Muscle of leg (tissue), 11 donors: ENCODE data around the gene MTX2. TPM values are rescaled to one million over a fixed set of nuclear protein-coding genes. Genes with fewer than 3 reads are reported as not detected.

ENCODE experiments used
- DNase-seq: peaks from one replicate; pipeline ENCODE4 v3.0.0; 2013
- H3K27ac ChIP-seq: one replicate; pipeline ENCODE4 v1.5.1; 2013; ENCODE audit warnings: mild to moderate bottlenecking, low read length, control low read depth
- H3K27me3 ChIP-seq: one replicate; pipeline ENCODE4 v1.6.1; 2013; ENCODE audit warnings: low read length; ENCODE audit not compliant: control insufficient read depth, insufficient read depth
- H3K36me3 ChIP-seq: one replicate; pipeline ENCODE4 v1.6.1; 2013; ENCODE audit warnings: low read length; ENCODE audit not compliant: control insufficient read depth, insufficient read depth
- H3K4me1 ChIP-seq: one replicate; pipeline ENCODE4 v1.6.1; 2013; ENCODE audit warnings: low read length; ENCODE audit not compliant: control insufficient read depth, insufficient read depth
- H3K4me3 ChIP-seq: one replicate; pipeline ENCODE4 v1.5.1; 2013; ENCODE audit warnings: low read length, control low read depth
- H3K9me3 ChIP-seq: replicated peaks from 2 replicates; pipeline ENCODE4 v1.6.1; 2013; ENCODE audit warnings: low read depth, low read length; ENCODE audit not compliant: control insufficient read depth
- WGBS: methylation state at CpG from one replicate; pipeline ENCODE4 v1.1.5; 2013; ENCODE audit warnings: missing lambda C conversion rate; ENCODE audit not compliant: insufficient coverage; 5-methylcytosine and 5-hydroxymethylcytosine counted together
- polyA plus RNA-seq, 8 donors: library from polyadenylated mRNA; unstranded; fragments of 120-200 nt; gene quantifications; one replicate each; pipeline versions ENCODE4 v1.2.1 to v1.2.3, GENCODE V29; 2013; ENCODE audit warnings: inconsistent platforms in 1 of 8, low replicate concordance in 1 of 8; ENCODE audit not compliant: insufficient read length in 8 of 8, insufficient read depth in 1 of 8
- total RNA-seq: library from RNA; stranded (reverse); fragments of 120-200 nt; gene quantifications from one replicate; pipeline ENCODE4 v1.2.4, GENCODE V29; 2013

Gene MTX2
- total and polyA plus RNA-seq, 9 donors: 36.8 to 64.5 (median 52.2) TPM

DNA sequence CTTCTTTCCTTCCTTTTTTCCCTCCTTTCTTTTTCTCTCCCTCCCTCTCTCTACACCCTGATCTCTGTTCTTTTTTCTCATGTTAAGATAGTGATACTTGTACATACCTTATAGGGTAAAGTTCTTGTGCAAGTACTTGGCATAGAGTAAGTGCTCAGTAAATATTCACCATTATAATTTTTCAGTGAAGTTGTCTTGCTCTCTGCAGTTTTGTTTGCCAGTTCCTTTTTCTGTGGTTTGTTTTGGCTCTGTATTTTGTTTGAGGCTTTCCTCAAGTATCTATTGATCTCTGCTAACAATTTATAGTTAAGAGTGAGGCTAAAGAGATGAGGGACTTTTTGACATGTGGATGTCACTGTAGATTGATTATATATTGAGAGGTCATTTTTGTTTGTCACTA, 48.0 kb downstream of the MTX2 start:
- Histone ChIP-seq H3K4me3 (no peak overlapping the region), H3K9me3 (no peaks in the 10 kb centered on the region), H3K4me1 (no peaks in the 10 kb centered on the region), H3K27me3 (no peaks in the 10 kb centered on the region), H3K36me3 (peaks cover 2% of the 10 kb centered on the region), H3K27ac (no peak overlapping the region)
- no peak for DNase-seq

- WGBS: no CpG with 5 or more reads among the region's 1 CpG
- peaks cover 2% of the 10 kb centered on the region for H3K36me3 ChIP-seq
- no peak overlapping the region for H3K27ac ChIP-seq
- H3K9me3 ChIP-seq: no peaks in the 10 kb centered on the region
- no peak for DNase-seq
- H3K4me3 ChIP-seq: no peak overlapping the region
- no peaks in the 10 kb centered on the region for H3K4me1 ChIP-seq
- H3K27me3 ChIP-seq: no peaks in the 10 kb centered on the region
Measured at GRCh38 chr2:176317623-176318065, 48.4 kb downstream of the MTX2 start.

- no CpG with 5 or more reads among the region's 1 CpG for WGBS
- Histone ChIP-seq H3K4me1 (no peaks in the 10 kb centered on the region), H3K36me3 (peaks cover 2% of the 10 kb centered on the region), H3K9me3 (no peaks in the 10 kb centered on the region), H3K4me3 (no peak overlapping the region), H3K27me3 (no peaks in the 10 kb centered on the region), H3K27ac (no peak overlapping the region)
- DNase-seq: no peak
Measured at GRCh38 chr2:176321916-176322315, 52.7 kb downstream of the MTX2 start.

- Histone ChIP-seq H3K4me3 (no peak overlapping the region), H3K36me3 (peaks cover 2% of the 10 kb centered on the region), H3K27ac (no peak overlapping the region), H3K4me1 (no peaks in the 10 kb centered on the region), H3K9me3 (no peaks in the 10 kb centered on the region), H3K27me3 (no peaks in the 10 kb centered on the region)
- DNase-seq: no peak
- WGBS: no CpG with 5 or more reads among the region's 3 CpGs
Measured at GRCh38 chr2:176324862-176325261, 55.6 kb downstream of the MTX2 start.

DNA sequence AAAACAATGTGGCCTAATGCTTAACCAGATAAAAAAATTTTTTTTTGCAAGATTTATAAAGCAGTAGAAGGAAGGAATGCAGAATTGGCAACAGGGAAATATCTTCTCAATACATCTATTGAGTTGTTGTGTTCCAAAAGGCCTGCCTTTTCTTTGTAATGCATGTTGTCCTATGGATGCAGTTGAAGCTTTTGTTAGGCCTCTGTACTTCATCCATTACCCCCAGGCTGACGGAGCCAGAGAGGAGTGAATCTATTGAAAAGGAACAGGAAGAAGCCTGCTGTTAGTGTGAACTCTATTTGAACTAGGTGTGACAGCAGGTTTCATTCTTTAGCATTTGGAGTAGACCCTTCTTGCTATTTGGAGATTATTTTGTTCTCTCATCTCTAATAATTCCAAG, 56.5 kb downstream of the MTX2 start:
- Histone ChIP-seq H3K9me3 (no peaks in the 10 kb centered on the region), H3K27me3 (no peaks in the 10 kb centered on the region), H3K4me3 (no peak overlapping the region), H3K27ac (no peak overlapping the region), H3K4me1 (no peaks in the 10 kb centered on the region), H3K36me3 (peaks cover 1% of the 10 kb centered on the region)
- DNase-seq: peak; percentile 27
- no CpG with 5 or more reads among the region's 1 CpG for WGBS

DNA sequence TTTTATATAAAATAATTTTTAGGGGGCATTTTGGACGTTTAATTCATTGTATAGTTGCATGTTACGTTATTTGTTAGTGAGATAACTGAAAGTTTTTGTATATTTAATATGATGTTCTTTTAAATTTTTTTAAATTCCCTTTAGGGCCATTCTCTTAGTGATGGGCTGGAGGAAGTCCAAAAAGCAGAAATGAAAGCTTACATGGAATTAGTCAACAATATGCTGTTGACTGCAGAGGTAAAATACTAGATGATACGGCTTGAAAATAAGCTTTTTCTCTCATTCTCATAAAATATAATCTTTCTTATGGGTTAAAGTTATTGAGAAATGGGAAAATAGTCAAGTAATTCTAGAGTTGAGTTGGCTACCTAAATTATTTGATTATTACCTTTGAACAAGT, 58.9 kb downstream of the MTX2 start:
- no CpG with 5 or more reads among the region's 3 CpGs for WGBS
- Histone ChIP-seq H3K36me3 (no peaks in the 10 kb centered on the region), H3K27ac (no peak overlapping the region), H3K9me3 (no peaks in the 10 kb centered on the region), H3K4me3 (no peak overlapping the region), H3K4me1 (no peaks in the 10 kb centered on the region), H3K27me3 (no peaks in the 10 kb centered on the region)
- DNase-seq: peak; percentile 28

GRCh38 chr2:176330612-176331011, 61.4 kb downstream of the MTX2 start:
- no peaks in the 10 kb centered on the region for H3K36me3 ChIP-seq
- no CpG with 5 or more reads among the region's 1 CpG for WGBS

GRCh38 chr2:176331646-176332045, 62.4 kb downstream of the MTX2 start:
- no CpG with 5 or more reads among the region's 1 CpG for WGBS

More at GRCh38 chr2:176330612-176331011, 61.4 kb downstream of the MTX2 start:
- Histone ChIP-seq H3K4me1 (no peaks in the 10 kb centered on the region), H3K27ac (no peak overlapping the region), H3K27me3 (no peaks in the 10 kb centered on the region), H3K9me3 (no peaks in the 10 kb centered on the region), H3K4me3 (no peak overlapping the region)
- no peak for DNase-seq

DNA sequence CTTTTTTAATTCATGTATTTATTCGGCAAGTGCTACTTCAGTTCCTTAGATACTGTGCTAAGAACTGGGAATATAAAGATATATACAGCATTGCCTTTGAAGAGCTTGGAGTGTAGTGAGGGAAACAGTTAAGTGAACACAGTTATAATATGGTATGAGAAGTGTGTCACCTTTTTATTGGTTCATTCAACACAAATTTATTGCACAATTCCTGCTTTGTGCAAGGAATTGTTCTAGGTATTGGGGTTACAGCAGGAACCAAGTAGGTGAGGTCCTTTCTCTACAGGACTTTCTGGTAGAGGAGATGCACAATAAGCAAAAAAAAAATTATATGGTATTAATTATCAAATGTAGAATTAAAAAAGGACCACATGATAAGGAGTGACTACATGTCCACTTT, 65.5 kb downstream of the MTX2 start:
- DNase-seq: no peak
- peaks cover 9% of the 10 kb centered on the region for H3K36me3 ChIP-seq
- no peaks in the 10 kb centered on the region for H3K4me1 ChIP-seq
- no peak overlapping the region for H3K27ac ChIP-seq
- no peaks in the 10 kb centered on the region for H3K27me3 ChIP-seq
- no peaks in the 10 kb centered on the region for H3K9me3 ChIP-seq
- WGBS: no CpG with 5 or more reads among the region's 1 CpG
- H3K4me3 ChIP-seq: no peak overlapping the region

More at GRCh38 chr2:176331646-176332045, 62.4 kb downstream of the MTX2 start:
- no peak overlapping the region for H3K4me3 ChIP-seq
- H3K9me3 ChIP-seq: no peaks in the 10 kb centered on the region
- no peaks in the 10 kb centered on the region for H3K27me3 ChIP-seq
- DNase-seq: no peak
- no peaks in the 10 kb centered on the region for H3K4me1 ChIP-seq
- no peaks in the 10 kb centered on the region for H3K36me3 ChIP-seq
- H3K27ac ChIP-seq: no peak overlapping the region

DNA sequence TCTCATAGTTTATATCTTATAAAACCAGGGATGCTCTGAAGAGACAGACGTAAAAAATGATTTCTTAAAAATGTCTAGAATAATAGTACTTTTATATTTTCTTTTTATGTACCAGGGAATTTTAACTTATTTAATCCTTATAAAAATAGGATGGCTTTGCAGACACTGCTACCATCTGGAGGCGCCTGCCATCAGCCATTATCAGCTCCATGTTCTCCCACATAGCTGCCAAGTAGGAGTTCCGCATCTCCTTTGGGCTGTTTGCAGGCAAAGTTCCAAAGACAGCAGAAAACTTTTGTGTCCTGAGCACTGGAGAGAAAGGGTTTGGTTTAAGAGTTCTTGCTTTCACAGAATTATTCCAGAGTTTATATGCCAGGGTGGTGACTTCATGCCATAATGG, 69.2 kb downstream of the MTX2 start:
- H3K4me1 ChIP-seq: no peaks in the 10 kb centered on the region
- H3K27me3 ChIP-seq: no peaks in the 10 kb centered on the region
- DNase-seq: no peak
- H3K36me3 ChIP-seq: peaks cover 9% of the 10 kb centered on the region
- no peak overlapping the region for H3K4me3 ChIP-seq
- no peak overlapping the region for H3K27ac ChIP-seq
- H3K9me3 ChIP-seq: no peaks in the 10 kb centered on the region
- WGBS: no CpG with 5 or more reads among the region's 3 CpGs

GRCh38 chr2:176339208-176339607, 70.0 kb downstream of the MTX2 start:
- H3K36me3 ChIP-seq: peaks cover 9% of the 10 kb centered on the region
- H3K27me3 ChIP-seq: no peaks in the 10 kb centered on the region
- H3K4me1 ChIP-seq: no peaks in the 10 kb centered on the region
- no peak overlapping the region for H3K27ac ChIP-seq
- H3K4me3 ChIP-seq: no peak overlapping the region
- H3K9me3 ChIP-seq: no peaks in the 10 kb centered on the region
- no CpG with 5 or more reads among the region's 1 CpG for WGBS
- DNase-seq: no peak
